Neural cell (in vitro differentiated cells): ENCODE results near the gene PARL. TPM values are rescaled to one million over a fixed set of nuclear protein-coding genes. Genes with fewer than 3 reads are reported as not detected.

Source experiments
- H2AFZ ChIP-seq: fragments of 200-600, 300-800 bp; sonication (generic), shearing (Covaris generic); 2 replicates; pipeline ENCODE4 v1.6.0; 2014; ENCODE audit warnings: low read depth, mild to moderate bottlenecking, antibody characterized with exemption, low read length, moderate library complexity
- H3F3A ChIP-seq: fragments of 200-600 bp; shearing (Covaris generic); 2 replicates; pipeline ENCODE4 v1.6.1; 2016; ENCODE audit warnings: mild to moderate bottlenecking, moderate library complexity, mixed read lengths, antibody characterized with exemption, low read length; ENCODE audit not compliant: insufficient read depth, poor library complexity, severe bottlenecking
- H3K27ac ChIP-seq: fragments of 200-600, 300-800 bp; sonication (generic), shearing (Covaris generic); 2 replicates; pipeline ENCODE4 v1.5.1; 2014; ENCODE audit warnings: mild to moderate bottlenecking, low read length, moderate library complexity
- H3K27me3 ChIP-seq: fragments of 300-800, 200-600 bp; sonication (generic), shearing (Covaris generic); 2 replicates; pipeline ENCODE4 v1.6.0; 2014; ENCODE audit warnings: mild to moderate bottlenecking, low read depth, low read length, moderate library complexity; ENCODE audit not compliant: insufficient read depth
- H3K36me3 ChIP-seq: fragments of 300-800, 200-600 bp; sonication (generic), shearing (Covaris generic); 2 replicates; pipeline ENCODE4 v1.5.1; 2014; ENCODE audit warnings: mild to moderate bottlenecking, antibody characterized with exemption, low read length, moderate library complexity; ENCODE audit not compliant: insufficient read depth
- H3K4me2 ChIP-seq: fragments of 300-800, 200-600 bp; sonication (generic), shearing (Covaris generic); 2 replicates; pipeline ENCODE4 v1.6.0; 2014; ENCODE audit warnings: mild to moderate bottlenecking, low read length
- H3K4me3 ChIP-seq: fragments of 300-800, 200-600 bp; sonication (generic), shearing (Covaris generic); 2 replicates; pipeline ENCODE4 v1.5.1; 2014; ENCODE audit warnings: mild to moderate bottlenecking, low read length, moderate library complexity
- H3K79me2 ChIP-seq: fragments of 200-600 bp; shearing (Covaris generic); replicated peaks from 2 replicates; pipeline ENCODE4 v1.6.0; 2014; ENCODE audit warnings: mild to moderate bottlenecking, low read length, moderate library complexity; ENCODE audit not compliant: insufficient read depth
- H3K9ac ChIP-seq: fragments of 300-800, 200-600 bp; sonication (generic), shearing (Covaris generic); 2 replicates; pipeline ENCODE4 v1.6.1; 2016; ENCODE audit warnings: mild to moderate bottlenecking, low read length, mixed read lengths
- H3K9me2 ChIP-seq: fragments of 200-600 bp; shearing (Covaris generic); 2 replicates; pipeline ENCODE4 v1.6.1; 2016; ENCODE audit warnings: mild to moderate bottlenecking, low read length, mixed read lengths; ENCODE audit not compliant: insufficient read depth
- H3K9me3 ChIP-seq: fragments of 200-600, 300-800 bp; sonication (generic), shearing (Covaris generic); 2 replicates; pipeline ENCODE4 v1.6.1; 2016; ENCODE audit warnings: mild to moderate bottlenecking, mixed run types, low read length, moderate library complexity, mixed read lengths
- H4K20me1 ChIP-seq: fragments of 200-600 bp; shearing (Covaris generic); 2 replicates; pipeline ENCODE4 v1.6.1; 2016; ENCODE audit warnings: mild to moderate bottlenecking, mixed run types; ENCODE audit not compliant: insufficient read depth
- CTCF ChIP-seq: fragments of 450-650 bp; IDR thresholded peaks from 2 replicates; pipeline ENCODE4 v1.5.1; 2014; ENCODE audit warnings: antibody characterized with exemption, mild to moderate bottlenecking, moderate library complexity; ENCODE audit not compliant: poor library complexity, severe bottlenecking
- EP300 ChIP-seq: fragments of 450-650 bp; conservative IDR thresholded peaks from 2 replicates; pipeline ENCODE4 v1.6.1; 2014; ENCODE audit warnings: antibody characterized with exemption, mild to moderate bottlenecking, moderate library complexity; ENCODE audit not compliant: poor library complexity, severe bottlenecking
- EZH2 ChIP-seq: fragments of 200-600, 300-800 bp; shearing (Covaris generic), sonication (generic); IDR thresholded peaks from 2 replicates; pipeline ENCODE4 v1.6.1; 2014; ENCODE audit warnings: antibody characterized with exemption, low read length, borderline replicate concordance, mild to moderate bottlenecking; ENCODE audit not compliant: insufficient read depth, poor library complexity, severe bottlenecking
- MXI1 ChIP-seq: fragments of 450-650 bp; conservative IDR thresholded peaks from 2 replicates; pipeline ENCODE4 v1.6.1; 2014; ENCODE audit warnings: antibody characterized with exemption, mild to moderate bottlenecking; ENCODE audit not compliant: poor library complexity, severe bottlenecking
- POLR2AphosphoS5 ChIP-seq: IDR thresholded peaks from 2 replicates; pipeline ENCODE4 v1.6.1; 2012
- RAD21 ChIP-seq: fragments of 450-650 bp; conservative IDR thresholded peaks from 2 replicates; pipeline ENCODE4 v1.6.1; 2014; ENCODE audit warnings: antibody characterized with exemption, mild to moderate bottlenecking, moderate library complexity
- REST ChIP-seq: IDR thresholded peaks from 2 replicates; pipeline ENCODE4 v1.6.1; 2012; ENCODE audit warnings: borderline replicate concordance
- SMC3 ChIP-seq: fragments of 450-650 bp; conservative IDR thresholded peaks from 2 replicates; pipeline ENCODE4 v1.6.1; 2014; ENCODE audit warnings: antibody characterized with exemption, mild to moderate bottlenecking, moderate library complexity; ENCODE audit not compliant: poor library complexity
- TAF1 ChIP-seq: IDR thresholded peaks from 2 replicates; pipeline ENCODE4 v1.6.1; 2012; ENCODE audit warnings: low read depth
- polyA plus RNA-seq: library from polyadenylated mRNA; depleted of rRNA; stranded (reverse); fragments of >200 nt; gene quantifications from 2 replicates; pipeline ENCODE4 v1.2.3, GENCODE V29; 2014

PARL gene
- polyA plus RNA-seq, 1 donor from 2014 or later, result 59.2 TPM

- H4K20me1 ChIP-seq, result no peaks in the 10 kb centered on the region
- H3F3A ChIP-seq, result no peaks in the 10 kb centered on the region
- H3K27ac ChIP-seq, result no peak overlapping the region
- H3K79me2 ChIP-seq, result no peaks in the 10 kb centered on the region
- no peak overlapping the region for H3K4me2 ChIP-seq
- no peak overlapping the region for H2AFZ ChIP-seq
- TF ChIP-seq RAD21 (no peak), CTCF (no peak), TAF1 (no peak), SMC3 (no peak), MXI1 (no peak), REST (no peak), EZH2 (no peak), POLR2AphosphoS5 (no peak), EP300 (no peak)
- no peak overlapping the region for H3K4me3 ChIP-seq
- no peaks in the 10 kb centered on the region for H3K9me2 ChIP-seq
- H3K9me3 ChIP-seq, result no peaks in the 10 kb centered on the region
- peaks cover 7% of the 10 kb centered on the region for H3K36me3 ChIP-seq
- H3K9ac ChIP-seq, result no peak overlapping the region
- no peaks in the 10 kb centered on the region for H3K27me3 ChIP-seq
These were observed 37.7 kb upstream of the PARL start for GRCh38 chr3:183922421-183922820.

GRCh38 chr3:183921096-183921495 lies 36.4 kb upstream of the PARL start:
- Histone ChIP-seq H3K4me3 (no peak overlapping the region), H3K27ac (no peak overlapping the region), H3K27me3 (no peaks in the 10 kb centered on the region), H3K36me3 (peaks cover 7% of the 10 kb centered on the region), H4K20me1 (no peaks in the 10 kb centered on the region), H3F3A (no peaks in the 10 kb centered on the region), H3K79me2 (no peaks in the 10 kb centered on the region), H3K9me2 (no peaks in the 10 kb centered on the region), H2AFZ (no peak overlapping the region), H3K9ac (no peak overlapping the region), H3K4me2 (no peak overlapping the region), H3K9me3 (no peaks in the 10 kb centered on the region)
- no peak for TF ChIP-seq RAD21
- no peak for TF ChIP-seq TAF1
- no peak for TF ChIP-seq EP300
- no peak for TF ChIP-seq MXI1
- no peak for TF ChIP-seq SMC3
- no peak for TF ChIP-seq CTCF
- TF ChIP-seq EZH2, result no peak
- no peak for TF ChIP-seq POLR2AphosphoS5
- TF ChIP-seq REST, result no peak
